GM12874 (cell line): ENCODE data around the gene HDAC1.

Experiments
- TF ChIP-seq, protein P1 (sequence below): IDR thresholded peaks from 2 replicates; pipeline ENCODE4 v1.5.1; 2011; ENCODE audit warnings: low read depth, mild to moderate bottlenecking, control low read depth, low read length, moderate library complexity; ENCODE audit not compliant: insufficient read depth

Gene HDAC1

GRCh38 chr1:32291708-32292538, at the start of gene HDAC1:
Gene HDAC1 (plus strand): TSS chr1:32292083. CDS start chr1:32292170, 87 bp downstream.
- TF ChIP-seq, protein P1, sequence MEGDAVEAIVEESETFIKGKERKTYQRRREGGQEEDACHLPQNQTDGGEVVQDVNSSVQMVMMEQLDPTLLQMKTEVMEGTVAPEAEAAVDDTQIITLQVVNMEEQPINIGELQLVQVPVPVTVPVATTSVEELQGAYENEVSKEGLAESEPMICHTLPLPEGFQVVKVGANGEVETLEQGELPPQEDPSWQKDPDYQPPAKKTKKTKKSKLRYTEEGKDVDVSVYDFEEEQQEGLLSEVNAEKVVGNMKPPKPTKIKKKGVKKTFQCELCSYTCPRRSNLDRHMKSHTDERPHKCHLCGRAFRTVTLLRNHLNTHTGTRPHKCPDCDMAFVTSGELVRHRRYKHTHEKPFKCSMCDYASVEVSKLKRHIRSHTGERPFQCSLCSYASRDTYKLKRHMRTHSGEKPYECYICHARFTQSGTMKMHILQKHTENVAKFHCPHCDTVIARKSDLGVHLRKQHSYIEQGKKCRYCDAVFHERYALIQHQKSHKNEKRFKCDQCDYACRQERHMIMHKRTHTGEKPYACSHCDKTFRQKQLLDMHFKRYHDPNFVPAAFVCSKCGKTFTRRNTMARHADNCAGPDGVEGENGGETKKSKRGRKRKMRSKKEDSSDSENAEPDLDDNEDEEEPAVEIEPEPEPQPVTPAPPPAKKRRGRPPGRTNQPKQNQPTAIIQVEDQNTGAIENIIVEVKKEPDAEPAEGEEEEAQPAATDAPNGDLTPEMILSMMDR, result no peak

- TF ChIP-seq, protein P1, result no peak
Measured at GRCh38 chr1:32242341-32242851, 49.5 kb upstream of the HDAC1 start.

GRCh38 chr1:32246888-32247273, 45.0 kb upstream of the HDAC1 start, which contains the start of gene FAM167B:
Gene FAM167B (plus strand): TSS chr1:32247222. CDS start chr1:32247422, 200 bp downstream.
- TF ChIP-seq, protein P1, result no peak

DNA sequence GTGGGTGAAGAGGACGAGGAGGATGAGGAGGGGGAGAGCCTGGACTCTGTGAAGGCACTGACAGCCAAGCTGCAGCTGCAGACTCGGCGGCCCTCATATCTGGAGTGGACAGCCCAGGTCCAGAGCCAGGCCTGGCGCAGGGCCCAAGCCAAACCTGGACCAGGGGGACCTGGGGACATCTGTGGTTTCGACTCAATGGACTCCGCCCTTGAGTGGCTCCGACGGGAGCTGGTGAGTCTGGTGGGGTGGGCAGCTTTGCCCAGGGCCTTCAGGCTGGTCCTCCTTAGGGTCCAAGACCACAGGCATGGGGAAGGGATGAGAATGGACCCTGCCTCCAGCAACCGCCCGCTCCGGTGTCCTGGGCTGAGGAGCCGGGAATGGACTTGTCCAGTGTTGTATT, 44.4 kb upstream of the HDAC1 start:
- TF ChIP-seq, protein P1, result no peak

DNA sequence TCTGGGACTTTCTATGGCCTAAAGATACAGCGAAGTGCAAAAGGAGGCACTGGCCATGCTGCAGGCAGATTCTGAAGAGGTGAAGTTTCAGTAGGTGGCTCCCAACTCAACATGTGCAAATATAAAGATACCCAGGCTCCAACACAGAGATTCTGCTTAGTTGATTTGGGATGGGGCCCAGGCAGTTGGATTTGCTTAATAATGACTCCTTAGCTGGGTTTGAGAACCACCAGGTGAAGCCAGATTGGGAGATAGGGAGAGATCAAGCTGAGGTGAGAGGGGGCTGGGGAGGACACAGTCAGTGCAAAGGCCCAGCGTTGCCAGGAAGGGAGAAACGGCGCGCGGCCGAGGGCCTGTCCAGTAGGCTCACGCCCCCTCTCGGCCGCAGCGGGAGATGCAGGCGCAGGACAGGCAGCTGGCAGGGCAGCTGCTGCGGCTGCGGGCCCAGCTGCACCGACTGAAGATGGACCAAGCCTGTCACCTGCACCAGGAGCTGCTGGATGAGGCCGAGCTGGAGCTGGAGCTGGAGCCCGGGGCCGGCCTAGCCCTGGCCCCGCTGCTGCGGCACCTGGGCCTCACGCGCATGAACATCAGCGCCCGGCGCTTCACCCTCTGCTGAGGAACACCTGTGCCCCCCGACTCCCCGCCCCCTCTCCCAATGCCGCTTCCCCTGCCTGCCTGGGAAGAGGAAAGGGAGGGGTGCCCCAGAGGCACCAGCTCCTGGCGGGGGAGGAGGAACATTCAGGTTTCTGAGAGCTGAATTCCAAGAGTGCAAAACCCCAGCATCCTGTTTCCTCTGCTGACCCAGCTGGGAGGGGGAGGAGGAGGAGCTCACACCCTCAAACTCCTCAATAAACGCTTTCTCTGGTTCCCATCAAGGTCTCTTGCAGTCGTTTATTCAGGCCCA, 43.6 kb upstream of the HDAC1 start:
- TF ChIP-seq, protein P1, result peak; percentile 99

GRCh38 chr1:32249831-32250525, 41.9 kb upstream of the HDAC1 start:
- TF ChIP-seq, protein P1, result no peak
